Measurements from ENCODE around the gene NOP56.

The NOP56 gene

GRCh38 chr20:2699775-2700413 lies 47.5 kb downstream of the NOP56 start:
- no peak for FAIRE-seq
- no peak for DNase-seq (ENCODE audit: insufficient read length, low spot score)

GRCh38 chr20:2700913-2701620 lies 48.6 kb downstream of the NOP56 start:
- FAIRE-seq = no peak
- DNase-seq (ENCODE audit: insufficient read length, low spot score) = no peak

- DNase-seq (ENCODE audit: insufficient read length, low spot score) (no peak), FAIRE-seq (no peak)
These were observed 49.2 kb downstream of the NOP56 start for GRCh38 chr20:2701671-2702081.

GRCh38 chr20:2703716-2704475 lies 51.5 kb downstream of the NOP56 start:
- no peak for FAIRE-seq
- no peak for DNase-seq (ENCODE audit: insufficient read length, low spot score)

- FAIRE-seq = no peak
- DNase-seq (ENCODE audit: insufficient read length, low spot score) = no peak
These were observed 53.7 kb downstream of the NOP56 start for GRCh38 chr20:2705931-2706645.

- DNase-seq (ENCODE audit: insufficient read length, low spot score) (no peak), FAIRE-seq (no peak)
These were observed 54.4 kb downstream of the NOP56 start for GRCh38 chr20:2706688-2707352.

GRCh38 chr20:2707353-2708072 lies 55.1 kb downstream of the NOP56 start:
- DNase-seq (ENCODE audit: insufficient read length, low spot score) = no peak
- no peak for FAIRE-seq

All from GM19239 (cell line).